Stimulated activated naive CD8-positive, alpha-beta T cell treated with anti-CD3 and anti-CD28 coated beads, Interleukin-15, amount 100 ng/mL, for 72 hours (primary cell): ENCODE measurements around the gene TCF20.

Experiments
- ATAC-seq: fragments of 150-1000 bp; cut with Tn5 transposase; 2 replicates; pipeline ENCODE4 v1.10.0; 2021; ENCODE audit warnings: mild to moderate bottlenecking, moderate library complexity
- DNase-seq, 2 donors: peaks; one replicate each; pipeline ENCODE4 v3.0.0; 2021 to 2022
- H3K27ac Mint-ChIP-seq, 2 donors: one replicate each; pipeline ENCODE4 v1.8.0; 2022; ENCODE audit warnings: mild to moderate bottlenecking in 2 of 2, mixed read lengths in 2 of 2, moderate library complexity in 2 of 2
- H3K27me3 Mint-ChIP-seq: one replicate; pipeline ENCODE4 v1.8.0; 2022; ENCODE audit warnings: mixed read lengths
- H3K4me1 Mint-ChIP-seq: one replicate; pipeline ENCODE4 v1.8.0; 2022; ENCODE audit warnings: mild to moderate bottlenecking, mixed read lengths
- H3K4me3 Mint-ChIP-seq, 2 donors: one replicate each; pipeline ENCODE4 v1.8.0; 2022; ENCODE audit warnings: mild to moderate bottlenecking in 2 of 2, mixed read lengths in 2 of 2, moderate library complexity in 1 of 2
- H3K9me3 Mint-ChIP-seq, 2 donors: one replicate each; pipeline ENCODE4 v1.8.0; 2022; ENCODE audit warnings: mixed read lengths in 2 of 2

TCF20 gene

GRCh38 chr22:42261296-42261695 lies 9.2 kb downstream of the TCF20 start:
- H3K4me1 Mint-ChIP-seq: peaks cover 94% of the 10 kb centered on the region
- no peak for ATAC-seq
- no peaks in the 10 kb centered on the region for H3K9me3 Mint-ChIP-seq
- H3K27me3 Mint-ChIP-seq: no peaks in the 10 kb centered on the region
- peak overlapping the region in 1 of 2 donors; percentile 12 for H3K27ac Mint-ChIP-seq
- DNase-seq: no peak
- H3K4me3 Mint-ChIP-seq: no peak overlapping the region

GRCh38 chr22:42258126-42258525 lies 12.3 kb downstream of the TCF20 start:
- no peaks in the 10 kb centered on the region for H3K27me3 Mint-ChIP-seq
- H3K9me3 Mint-ChIP-seq: no peaks in the 10 kb centered on the region
- H3K4me3 Mint-ChIP-seq: no peak overlapping the region
- no peak for ATAC-seq
- H3K27ac Mint-ChIP-seq: no peak overlapping the region
- no peak for DNase-seq
- peaks cover 72% of the 10 kb centered on the region for H3K4me1 Mint-ChIP-seq

- no peaks in the 10 kb centered on the region for H3K27me3 Mint-ChIP-seq
- H3K4me3 Mint-ChIP-seq: no peak overlapping the region
These were observed 13.1 kb downstream of the TCF20 start for GRCh38 chr22:42257386-42257785.

GRCh38 chr22:42256930-42257329 lies 13.5 kb downstream of the TCF20 start:
- Mint-ChIP-seq H3K4me3 (no peak overlapping the region), H3K4me1 (peaks cover 60% of the 10 kb centered on the region)
- no peak for ATAC-seq

More at GRCh38 chr22:42257386-42257785, 13.1 kb downstream of the TCF20 start:
- Mint-ChIP-seq H3K9me3 (no peaks in the 10 kb centered on the region), H3K4me1 (peaks cover 64% of the 10 kb centered on the region), H3K27ac (no peak overlapping the region)
- DNase-seq: no peak
- no peak for ATAC-seq

DNA sequence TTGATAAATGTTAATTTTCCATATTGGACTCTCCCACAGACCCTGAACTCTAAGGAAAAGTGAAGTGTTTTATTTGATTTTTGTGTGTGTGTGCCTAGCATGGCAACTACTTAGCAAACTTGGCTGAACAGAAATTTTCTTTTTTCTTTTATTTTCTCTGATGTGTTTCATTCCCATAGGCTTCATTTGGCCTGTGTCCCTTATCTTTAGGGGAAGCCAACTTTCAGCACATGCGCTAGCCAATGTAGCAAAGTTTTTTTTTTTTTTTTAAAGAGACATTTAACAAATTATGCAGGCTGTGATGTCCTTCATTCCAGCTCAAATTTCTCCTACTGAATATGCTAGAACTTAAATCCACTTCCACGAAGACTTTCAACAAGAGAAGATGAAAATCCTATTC lies 14.2 kb downstream of the TCF20 start:
- no peak overlapping the region for H3K27ac Mint-ChIP-seq
- DNase-seq (no peak), ATAC-seq (no peak)
- H3K27me3 Mint-ChIP-seq: no peaks in the 10 kb centered on the region
- no peak overlapping the region for H3K4me3 Mint-ChIP-seq
- H3K4me1 Mint-ChIP-seq: peaks cover 52% of the 10 kb centered on the region
- no peaks in the 10 kb centered on the region for H3K9me3 Mint-ChIP-seq

More at GRCh38 chr22:42256930-42257329, 13.5 kb downstream of the TCF20 start:
- Mint-ChIP-seq H3K27ac (no peak overlapping the region), H3K27me3 (no peaks in the 10 kb centered on the region), H3K9me3 (no peaks in the 10 kb centered on the region)
- no peak for DNase-seq

- no peak overlapping the region for H3K27ac Mint-ChIP-seq
- DNase-seq: no peak
- no peaks in the 10 kb centered on the region for H3K27me3 Mint-ChIP-seq
- peaks cover 12% of the 10 kb centered on the region for H3K4me1 Mint-ChIP-seq
- ATAC-seq: no peak
- no peaks in the 10 kb centered on the region for H3K9me3 Mint-ChIP-seq
- no peak overlapping the region for H3K4me3 Mint-ChIP-seq
These were observed 20.6 kb downstream of the TCF20 start for GRCh38 chr22:42249831-42250230.

GRCh38 chr22:42248995-42249394 lies 21.5 kb downstream of the TCF20 start:
- H3K4me1 Mint-ChIP-seq: peaks cover 20% of the 10 kb centered on the region
- H3K4me3 Mint-ChIP-seq: no peak overlapping the region
- no peak overlapping the region for H3K27ac Mint-ChIP-seq
- DNase-seq (no peak), ATAC-seq (no peak)
- no peaks in the 10 kb centered on the region for H3K27me3 Mint-ChIP-seq
- H3K9me3 Mint-ChIP-seq: no peaks in the 10 kb centered on the region

DNA sequence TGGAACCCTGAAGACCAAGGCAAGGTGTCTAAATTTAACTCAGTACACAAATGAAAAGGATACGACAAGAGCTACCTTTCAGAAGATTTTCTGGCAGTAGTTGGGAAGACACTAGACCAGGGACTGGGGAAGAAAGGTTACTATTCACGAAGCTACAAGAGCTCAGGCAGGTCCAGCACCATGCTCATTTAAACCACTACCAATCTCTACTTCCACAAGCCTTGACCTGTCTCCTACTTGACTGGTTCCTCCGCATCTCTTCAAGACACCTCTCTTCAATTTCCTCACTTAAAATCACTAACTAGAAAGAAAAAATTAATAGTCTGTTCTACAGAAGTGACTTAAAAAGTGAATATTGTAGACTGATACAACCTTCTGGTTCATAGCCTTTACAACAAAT lies 22.9 kb downstream of the TCF20 start:
- Mint-ChIP-seq H3K4me1 (peaks cover 30% of the 10 kb centered on the region), H3K4me3 (no peak overlapping the region), H3K27me3 (no peaks in the 10 kb centered on the region), H3K27ac (peak overlapping the region; percentile 15 to 51), H3K9me3 (no peaks in the 10 kb centered on the region)
- DNase-seq (no peak), ATAC-seq (no peak)

- peaks cover 22% of the 10 kb centered on the region for H3K4me1 Mint-ChIP-seq
- H3K27me3 Mint-ChIP-seq: no peaks in the 10 kb centered on the region
- H3K9me3 Mint-ChIP-seq: no peaks in the 10 kb centered on the region
- ATAC-seq: no peak
- H3K27ac Mint-ChIP-seq: peak overlapping the region; percentile 27 to 41
- no peak overlapping the region for H3K4me3 Mint-ChIP-seq
- DNase-seq: no peak
These were observed 26.7 kb downstream of the TCF20 start for GRCh38 chr22:42243802-42244060.

- Mint-ChIP-seq H3K27me3 (no peaks in the 10 kb centered on the region), H3K4me1 (peaks cover 42% of the 10 kb centered on the region), H3K9me3 (no peaks in the 10 kb centered on the region), H3K27ac (no peak overlapping the region), H3K4me3 (no peak overlapping the region)
- no peak for DNase-seq
- ATAC-seq: no peak
These were observed 33.6 kb downstream of the TCF20 start for GRCh38 chr22:42236848-42237247.

DNA sequence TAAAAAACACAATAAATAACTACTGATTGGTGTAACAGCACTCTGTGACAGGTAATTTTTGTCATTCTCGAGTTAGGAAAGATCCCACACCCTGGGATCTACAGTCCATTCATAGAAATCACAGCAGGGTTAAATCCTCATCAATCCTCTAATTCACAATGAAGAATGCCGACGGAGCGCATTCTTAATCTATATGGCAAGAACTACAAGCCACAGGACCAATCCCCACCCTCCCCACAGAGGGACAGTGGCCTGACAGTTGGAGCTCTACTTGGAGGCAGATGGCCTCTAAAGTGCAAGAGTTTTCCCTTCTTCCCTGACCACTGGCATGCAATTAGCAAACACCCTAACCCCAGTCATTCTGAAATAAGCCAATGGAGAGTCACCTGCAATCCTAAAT lies 34.2 kb downstream of the TCF20 start:
- H3K27ac Mint-ChIP-seq: no peak overlapping the region
- H3K4me3 Mint-ChIP-seq: no peak overlapping the region
- peaks cover 42% of the 10 kb centered on the region for H3K4me1 Mint-ChIP-seq
- DNase-seq: no peak
- no peak for ATAC-seq
- no peaks in the 10 kb centered on the region for H3K27me3 Mint-ChIP-seq
- no peaks in the 10 kb centered on the region for H3K9me3 Mint-ChIP-seq

DNA sequence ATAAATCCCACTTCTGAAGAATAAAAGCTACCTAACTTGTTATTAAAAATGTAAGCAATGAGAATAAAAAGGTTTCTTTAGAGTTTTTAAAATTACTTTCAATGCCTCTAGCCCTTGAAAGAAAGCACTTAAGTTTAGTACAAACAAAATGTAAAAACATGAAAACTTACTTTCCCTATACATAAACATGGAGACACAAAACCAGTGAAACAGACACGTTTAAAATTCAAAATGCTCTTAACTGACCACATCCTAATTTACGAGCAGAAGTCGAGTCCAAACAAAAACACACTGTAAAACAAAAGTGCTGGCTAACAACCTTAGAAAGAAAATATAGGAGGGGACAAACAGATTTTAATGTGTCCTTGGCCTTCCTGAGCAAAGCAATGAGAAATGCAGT lies 36.6 kb downstream of the TCF20 start:
- no peak for ATAC-seq
- H3K9me3 Mint-ChIP-seq: no peaks in the 10 kb centered on the region
- DNase-seq: no peak
- peaks cover 54% of the 10 kb centered on the region for H3K4me1 Mint-ChIP-seq
- H3K27ac Mint-ChIP-seq: no peak overlapping the region
- no peaks in the 10 kb centered on the region for H3K27me3 Mint-ChIP-seq
- H3K4me3 Mint-ChIP-seq: no peak overlapping the region

DNA sequence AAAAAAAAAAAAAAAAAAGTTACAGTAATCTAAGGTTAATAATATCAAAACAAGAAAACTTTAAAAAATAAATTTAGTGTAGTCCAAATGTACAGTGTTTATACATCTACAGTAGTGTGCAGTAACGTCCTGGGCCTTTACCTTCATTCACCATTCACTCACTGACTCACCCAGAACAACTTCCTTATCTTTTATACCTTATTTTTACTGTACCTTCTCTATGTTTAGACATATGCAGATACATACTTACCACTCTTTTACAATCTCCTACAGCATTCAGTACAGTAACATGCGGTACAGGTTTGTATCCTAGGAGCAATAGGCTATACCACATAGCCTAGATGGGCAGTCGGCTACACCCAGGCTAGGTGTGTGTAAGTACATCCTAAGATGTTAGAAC lies 38.5 kb downstream of the TCF20 start:
- no peak for ATAC-seq
- no peak overlapping the region for H3K27ac Mint-ChIP-seq
- H3K4me3 Mint-ChIP-seq: no peak overlapping the region
- DNase-seq: no peak
- H3K9me3 Mint-ChIP-seq: no peaks in the 10 kb centered on the region
- no peaks in the 10 kb centered on the region for H3K27me3 Mint-ChIP-seq
- H3K4me1 Mint-ChIP-seq: peaks cover 56% of the 10 kb centered on the region

- H3K9me3 Mint-ChIP-seq: no peaks in the 10 kb centered on the region
- peaks cover 38% of the 10 kb centered on the region for H3K4me1 Mint-ChIP-seq
- H3K4me3 Mint-ChIP-seq: no peak overlapping the region
- DNase-seq: no peak
- no peak for ATAC-seq
- H3K27me3 Mint-ChIP-seq: no peaks in the 10 kb centered on the region
- H3K27ac Mint-ChIP-seq: no peak overlapping the region
These were observed 40.9 kb downstream of the TCF20 start for GRCh38 chr22:42229455-42230149.

DNA sequence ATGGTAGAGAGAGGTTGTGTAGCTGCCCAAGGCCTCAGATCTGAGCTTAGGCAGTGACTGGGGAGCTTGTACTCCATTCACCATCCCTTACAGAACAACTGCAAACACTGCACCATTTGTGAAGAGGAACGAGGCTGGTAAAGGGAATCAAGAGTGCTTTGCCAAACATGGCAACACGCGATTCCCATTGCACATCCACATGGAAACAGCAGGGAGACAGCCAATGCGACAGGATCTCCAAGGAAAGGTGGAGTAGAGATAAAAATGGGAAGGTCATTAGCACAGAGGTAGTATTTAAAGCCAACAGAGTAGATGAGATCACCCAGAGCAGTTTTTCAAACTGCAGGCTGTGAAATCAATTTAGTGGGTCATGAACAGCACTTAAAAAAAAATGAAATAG lies 42.0 kb downstream of the TCF20 start:
- H3K27ac Mint-ChIP-seq: no peak overlapping the region
- H3K27me3 Mint-ChIP-seq: no peaks in the 10 kb centered on the region
- DNase-seq: no peak
- no peaks in the 10 kb centered on the region for H3K9me3 Mint-ChIP-seq
- H3K4me1 Mint-ChIP-seq: peaks cover 35% of the 10 kb centered on the region
- ATAC-seq: no peak
- H3K4me3 Mint-ChIP-seq: no peak overlapping the region

DNA sequence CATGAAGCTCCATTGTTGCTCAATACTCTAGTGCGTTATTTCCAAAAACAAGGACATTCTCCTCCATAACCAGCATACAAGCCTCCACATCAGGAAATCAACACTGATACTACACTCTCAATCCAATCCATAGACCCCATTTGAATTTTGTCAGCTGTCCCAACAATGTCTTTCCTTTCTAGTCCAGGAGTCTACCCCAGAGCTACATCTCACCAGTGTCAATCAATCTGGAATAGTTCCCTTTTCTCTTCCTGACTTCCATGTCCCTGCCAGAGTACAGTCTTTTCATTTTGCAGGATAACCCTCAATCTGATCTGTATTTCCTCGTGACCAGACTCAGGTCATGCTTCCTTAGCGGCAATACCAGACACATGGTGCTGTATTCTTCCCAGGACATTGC lies 43.0 kb downstream of the TCF20 start:
- no peak overlapping the region for H3K4me3 Mint-ChIP-seq
- DNase-seq (no peak), ATAC-seq (no peak)
- peaks cover 45% of the 10 kb centered on the region for H3K4me1 Mint-ChIP-seq
- no peaks in the 10 kb centered on the region for H3K9me3 Mint-ChIP-seq
- H3K27ac Mint-ChIP-seq: no peak overlapping the region
- H3K27me3 Mint-ChIP-seq: no peaks in the 10 kb centered on the region

GRCh38 chr22:42225841-42226240 lies 44.6 kb downstream of the TCF20 start:
- Mint-ChIP-seq H3K9me3 (no peaks in the 10 kb centered on the region), H3K27me3 (no peaks in the 10 kb centered on the region), H3K27ac (no peak overlapping the region), H3K4me3 (no peak overlapping the region), H3K4me1 (peaks cover 48% of the 10 kb centered on the region)
- no peak for DNase-seq
- ATAC-seq: no peak
